Fibroblast of lung (primary cell): Measurements from ENCODE around the gene BCAS3. TPM values are rescaled to one million over a fixed set of nuclear protein-coding genes. Genes with fewer than 3 reads are reported as not detected.

Source experiments
- DNase-seq, 2 donors: peaks; one replicate each; pipeline versions ENCODE4 v3.0.0 to v3.0.0-alpha.2; 2010; ENCODE audit warnings: low read depth in 2 of 2
- H2AFZ ChIP-seq: 2 replicates; pipeline ENCODE4 v1.5.1; 2012; ENCODE audit warnings: low read length, control low read depth, inconsistent platforms
- H3K27ac ChIP-seq: 2 replicates; pipeline ENCODE4 v1.5.1; 2011; ENCODE audit warnings: low read length, control low read depth; ENCODE audit not compliant: insufficient read depth
- H3K27me3 ChIP-seq: 2 replicates; pipeline ENCODE4 v1.5.1; 2011; ENCODE audit warnings: mild to moderate bottlenecking, low read length; ENCODE audit not compliant: control insufficient read depth, insufficient read depth
- H3K36me3 ChIP-seq: 2 replicates; pipeline ENCODE4 v1.5.1; 2011; ENCODE audit warnings: low read length; ENCODE audit not compliant: control insufficient read depth, insufficient read depth
- H3K4me1 ChIP-seq: 2 replicates; pipeline ENCODE4 v1.5.1; 2011; ENCODE audit warnings: low read length; ENCODE audit not compliant: control insufficient read depth, insufficient read depth; ENCODE audit errors: extremely low read depth
- H3K4me2 ChIP-seq: 2 replicates; pipeline ENCODE4 v1.5.1; 2011; ENCODE audit warnings: low read length, control low read depth; ENCODE audit not compliant: insufficient read depth; ENCODE audit errors: extremely low read depth
- H3K4me3 ChIP-seq, 4 experiments: fragments of 200-600 bp in 1 of 4; sonication (generic) in 1 of 4; replicated peaks in 1 of 4; 2 replicates each; pipeline ENCODE4 v1.5.1; 2011 to 2016; ENCODE audit warnings: low read length in 4 of 4, low read depth in 3 of 4, mild to moderate bottlenecking in 3 of 4, control low read depth in 2 of 4, inconsistent platforms in 1 of 4, mixed read lengths in 1 of 4; ENCODE audit not compliant: insufficient read depth in 1 of 4; ENCODE audit errors: control extremely low read depth in 1 of 4
- H3K79me2 ChIP-seq: 2 replicates; pipeline ENCODE4 v1.5.1; 2012; ENCODE audit warnings: mild to moderate bottlenecking, low read length, inconsistent platforms; ENCODE audit not compliant: control insufficient read depth, insufficient read depth
- H3K9ac ChIP-seq: 2 replicates; pipeline ENCODE4 v1.5.1; 2011; ENCODE audit warnings: mild to moderate bottlenecking, low read length, control low read depth; ENCODE audit not compliant: insufficient read depth
- H3K9me3 ChIP-seq: 2 replicates; pipeline ENCODE4 v1.5.1; 2012; ENCODE audit warnings: low read depth, low read length; ENCODE audit not compliant: control insufficient read depth, insufficient read depth
- H4K20me1 ChIP-seq: 2 replicates; pipeline ENCODE4 v1.5.1; 2011; ENCODE audit warnings: low read length; ENCODE audit not compliant: control insufficient read depth, insufficient read depth; ENCODE audit errors: extremely low read depth
- CTCF ChIP-seq, 2 donors: IDR thresholded peaks in 1 of 2; conservative IDR thresholded peaks in 1 of 2; 1 replicate in 1 of 2; 2 replicates in 1 of 2; pipeline ENCODE4 v1.5.1; 2011 to 2012; ENCODE audit warnings: low read length in 2 of 2, control low read depth in 1 of 2, inconsistent platforms in 1 of 2, low read depth in 1 of 2, mild to moderate bottlenecking in 1 of 2
- EZH2 ChIP-seq: IDR thresholded peaks from 2 replicates; pipeline ENCODE4 v1.5.1; 2012; ENCODE audit warnings: low read length, control low read depth, mild to moderate bottlenecking; ENCODE audit errors: missing control alignments
- polyA plus RNA-seq, 2 donors: library from polyadenylated mRNA; depleted of rRNA in 1 of 2; stranded (reverse) in 1 of 2; unstranded in 1 of 2; fragments of >200 nt; gene quantifications; 2 replicates each; pipeline ENCODE4 v1.2.1, GENCODE V29; 2011 to 2012; ENCODE audit warnings: missing spikeins in 1 of 2
- total RNA-seq: library from RNA; depleted of rRNA; stranded (reverse); fragments of >200 nt; gene quantifications from 2 replicates; pipeline ENCODE4 v1.2.1, GENCODE V29; 2014

Gene BCAS3
- total and polyA plus RNA-seq, 2 donors (not counting 1 experiment from before 2014, with no cell fraction given), result 9.9 to 43.6 TPM

- H3K27ac ChIP-seq, result no peak overlapping the region
- DNase-seq, result no peak
- TF ChIP-seq CTCF (conservative IDR thresholded peaks at IDR 0.05 in 1 of 2, IDR thresholded peaks at IDR 0.05 in 1 of 2; ENCODE audit: low read depth in 1 of 2, low read length in 2 of 2), result no peak
- no peak for TF ChIP-seq EZH2
- H3K4me3 ChIP-seq, result no peak overlapping the region
- H3K36me3 ChIP-seq, result no peaks in the 10 kb centered on the region
- H3K4me2 ChIP-seq, result no peak overlapping the region
- H3K79me2 ChIP-seq, result no peaks in the 10 kb centered on the region
- no peaks in the 10 kb centered on the region for H4K20me1 ChIP-seq
- no peak overlapping the region for H2AFZ ChIP-seq
- peaks cover 12% of the 10 kb centered on the region for H3K4me1 ChIP-seq
- H3K27me3 ChIP-seq, result no peaks in the 10 kb centered on the region
- H3K9me3 ChIP-seq, result no peaks in the 10 kb centered on the region
- H3K9ac ChIP-seq, result no peak overlapping the region
Observed at GRCh38 chr17:61206922-61207321, 529.3 kb downstream of the BCAS3 start.

GRCh38 chr17:61208301-61209105, 530.9 kb downstream of the BCAS3 start:
- no peaks in the 10 kb centered on the region for H4K20me1 ChIP-seq
- DNase-seq, result peak in 1 of 2 donors; percentile 95
- no peak for TF ChIP-seq EZH2
- TF ChIP-seq CTCF (conservative IDR thresholded peaks at IDR 0.05 in 1 of 2, IDR thresholded peaks at IDR 0.05 in 1 of 2; ENCODE audit: low read depth in 1 of 2, low read length in 2 of 2), result no peak
- H3K79me2 ChIP-seq, result no peaks in the 10 kb centered on the region
- no peaks in the 10 kb centered on the region for H3K9me3 ChIP-seq
- peak overlapping the region; percentile 75 for H3K27ac ChIP-seq
- H3K4me2 ChIP-seq, result peak overlapping the region; percentile 74
- peak overlapping the region; percentile 27 for H2AFZ ChIP-seq
- no peak overlapping the region for H3K9ac ChIP-seq
- H3K36me3 ChIP-seq, result no peaks in the 10 kb centered on the region
- H3K27me3 ChIP-seq, result no peaks in the 10 kb centered on the region
- peaks cover 9% of the 10 kb centered on the region for H3K4me1 ChIP-seq
- peak overlapping the region; percentile 1 to 15 (median 10) for H3K4me3 ChIP-seq

GRCh38 chr17:61209106-61209439, 531.4 kb downstream of the BCAS3 start:
- H3K79me2 ChIP-seq, result no peaks in the 10 kb centered on the region
- peak overlapping the region; percentile 7 for H3K4me2 ChIP-seq
- TF ChIP-seq CTCF (conservative IDR thresholded peaks at IDR 0.05 in 1 of 2, IDR thresholded peaks at IDR 0.05 in 1 of 2; ENCODE audit: low read depth in 1 of 2, low read length in 2 of 2) (no peak), EZH2 (no peak)
- no peak overlapping the region for H2AFZ ChIP-seq
- H3K27ac ChIP-seq, result peak overlapping the region; percentile 75
- no peak overlapping the region for H3K9ac ChIP-seq
- H3K9me3 ChIP-seq, result no peaks in the 10 kb centered on the region
- H3K27me3 ChIP-seq, result no peaks in the 10 kb centered on the region
- DNase-seq, result no peak
- no peaks in the 10 kb centered on the region for H4K20me1 ChIP-seq
- H3K4me1 ChIP-seq, result peaks cover 6% of the 10 kb centered on the region
- no peaks in the 10 kb centered on the region for H3K36me3 ChIP-seq
- H3K4me3 ChIP-seq, result no peak overlapping the region
